Mesendoderm (in vitro differentiated cells): Measurements from ENCODE around the gene SP7.

ENCODE experiments used
- DNase-seq: peaks from one replicate; pipeline ENCODE4 v3.0.0; 2013
- H2AK5ac ChIP-seq: 2 replicates; pipeline ENCODE4 v1.6.1; 2013; ENCODE audit warnings: low read length, inconsistent platforms
- H2BK120ac ChIP-seq: 2 replicates; pipeline ENCODE4 v1.6.1; 2013; ENCODE audit warnings: low read depth, mild to moderate bottlenecking, low read length, moderate library complexity, mixed read lengths
- H2BK15ac ChIP-seq: replicated peaks from 2 replicates; pipeline ENCODE4 v1.6.1; 2013; ENCODE audit warnings: low read depth, mild to moderate bottlenecking, moderate library complexity
- H2BK5ac ChIP-seq: 2 replicates; pipeline ENCODE4 v1.6.1; 2013; ENCODE audit warnings: low read length, inconsistent platforms
- H3K18ac ChIP-seq: 2 replicates; pipeline ENCODE4 v1.6.1; 2013; ENCODE audit warnings: mild to moderate bottlenecking, low read length, mixed read lengths
- H3K23ac ChIP-seq: one replicate; pipeline ENCODE4 v1.6.1; 2013; ENCODE audit warnings: low read length
- H3K27ac ChIP-seq: 2 replicates; pipeline ENCODE4 v1.5.1; 2013; ENCODE audit warnings: low read depth, mild to moderate bottlenecking, inconsistent platforms, low read length, moderate library complexity
- H3K27me3 ChIP-seq: 2 replicates; pipeline ENCODE4 v1.6.1; 2013; ENCODE audit warnings: low read length, control low read depth, mild to moderate bottlenecking, inconsistent platforms; ENCODE audit not compliant: insufficient read depth, poor library complexity
- H3K36me3 ChIP-seq: 2 replicates; pipeline ENCODE4 v1.6.1; 2013; ENCODE audit warnings: low read length, inconsistent platforms; ENCODE audit not compliant: control insufficient read depth, insufficient read depth
- H3K4ac ChIP-seq: one replicate; pipeline ENCODE4 v1.6.1; 2013; ENCODE audit warnings: low read depth, mild to moderate bottlenecking, low read length, moderate library complexity
- H3K4me1 ChIP-seq: 2 replicates; pipeline ENCODE4 v1.6.1; 2013; ENCODE audit warnings: low read depth, low read length, inconsistent platforms; ENCODE audit not compliant: control insufficient read depth
- H3K4me2 ChIP-seq: 2 replicates; pipeline ENCODE4 v1.6.1; 2013; ENCODE audit warnings: low read length
- H3K4me3 ChIP-seq: 2 replicates; pipeline ENCODE4 v1.5.1; 2013; ENCODE audit warnings: mild to moderate bottlenecking, low read length
- H3K56ac ChIP-seq: one replicate; pipeline ENCODE4 v1.6.1; 2013; ENCODE audit warnings: low read length
- H3K79me1 ChIP-seq: 2 replicates; pipeline ENCODE4 v1.6.1; 2013; ENCODE audit warnings: low read length, inconsistent platforms
- H3K79me2 ChIP-seq: 2 replicates; pipeline ENCODE4 v1.6.1; 2013; ENCODE audit warnings: mild to moderate bottlenecking, low read length; ENCODE audit not compliant: control insufficient read depth, insufficient read depth
- H3K9ac ChIP-seq: 2 replicates; pipeline ENCODE4 v1.6.1; 2013; ENCODE audit warnings: low read length, inconsistent platforms
- H4K5ac ChIP-seq: one replicate; pipeline ENCODE4 v1.6.1; 2013; ENCODE audit warnings: low read length
- H4K8ac ChIP-seq: one replicate; pipeline ENCODE4 v1.6.1; 2013; ENCODE audit warnings: low read depth, mild to moderate bottlenecking, control low read depth, low read length, moderate library complexity
- WGBS: extraction: QIAGEN DNeasy Blood & Tissue Kit; methylation state at CpG from one replicate; pipeline ENCODE4 v1.1.7; 2013; ENCODE audit warnings: low lambda C conversion rate, missing lambda C conversion rate; ENCODE audit not compliant: insufficient coverage; ENCODE audit errors: extremely low coverage; 5-methylcytosine and 5-hydroxymethylcytosine counted together

Gene SP7

GRCh38 chr12:53353257-53353655 is 17.1 kb upstream of the SP7 start:
- no peaks in the 10 kb centered on the region for H3K4me1 ChIP-seq
- H3K56ac ChIP-seq, result no peak overlapping the region
- H4K5ac ChIP-seq, result no peak overlapping the region
- H3K79me2 ChIP-seq, result no peaks in the 10 kb centered on the region
- no peak overlapping the region for H2BK15ac ChIP-seq
- no peak overlapping the region for H4K8ac ChIP-seq
- H3K79me1 ChIP-seq, result no peaks in the 10 kb centered on the region
- H2BK120ac ChIP-seq, result no peak overlapping the region
- H3K4me2 ChIP-seq, result no peak overlapping the region
- H3K4ac ChIP-seq, result no peak overlapping the region
- no peak overlapping the region for H2BK5ac ChIP-seq
- no peak for DNase-seq
- no peak overlapping the region for H3K9ac ChIP-seq
- no peak overlapping the region for H3K23ac ChIP-seq
- H3K36me3 ChIP-seq, result no peaks in the 10 kb centered on the region
- no peak overlapping the region for H2AK5ac ChIP-seq
- WGBS, result no CpG with 5 or more reads among the region's 5 CpGs
- no peak overlapping the region for H3K4me3 ChIP-seq
- H3K27ac ChIP-seq, result no peak overlapping the region
- no peak overlapping the region for H3K18ac ChIP-seq
- H3K27me3 ChIP-seq, result no peaks in the 10 kb centered on the region

GRCh38 chr12:53352331-53353256 is 16.4 kb upstream of the SP7 start:
- H2BK5ac ChIP-seq, result no peak overlapping the region

GRCh38 chr12:53347905-53348304 is 11.8 kb upstream of the SP7 start:
- Histone ChIP-seq H2BK120ac (no peak overlapping the region), H3K27ac (no peak overlapping the region), H3K18ac (no peak overlapping the region), H2BK5ac (no peak overlapping the region), H4K5ac (no peak overlapping the region), H3K23ac (no peak overlapping the region), H3K4me2 (no peak overlapping the region), H2BK15ac (no peak overlapping the region), H3K4ac (no peak overlapping the region), H3K79me2 (no peaks in the 10 kb centered on the region), H3K9ac (no peak overlapping the region), H2AK5ac (no peak overlapping the region), H3K4me1 (peaks cover 11% of the 10 kb centered on the region), H3K4me3 (no peak overlapping the region), H4K8ac (no peak overlapping the region), H3K79me1 (no peaks in the 10 kb centered on the region), H3K27me3 (no peaks in the 10 kb centered on the region), H3K36me3 (no peaks in the 10 kb centered on the region), H3K56ac (no peak overlapping the region)
- DNase-seq, result no peak
- WGBS, result no CpG with 5 or more reads among the region's 4 CpGs

More at GRCh38 chr12:53352331-53353256, 16.4 kb upstream of the SP7 start:
- no peak overlapping the region for H3K23ac ChIP-seq
- no peaks in the 10 kb centered on the region for H3K4me1 ChIP-seq
- H2BK15ac ChIP-seq, result no peak overlapping the region
- no peak overlapping the region for H3K18ac ChIP-seq
- H3K36me3 ChIP-seq, result no peaks in the 10 kb centered on the region
- no peak overlapping the region for H3K9ac ChIP-seq
- no peak overlapping the region for H3K4me2 ChIP-seq
- H3K56ac ChIP-seq, result peak overlapping the region; percentile 12
- no peak overlapping the region for H3K4ac ChIP-seq
- H2BK120ac ChIP-seq, result no peak overlapping the region
- H3K27ac ChIP-seq, result no peak overlapping the region
- peak; percentile 94 for DNase-seq
- no peaks in the 10 kb centered on the region for H3K79me2 ChIP-seq
- no CpG with 5 or more reads among the region's 21 CpGs for WGBS
- H4K5ac ChIP-seq, result no peak overlapping the region
- H4K8ac ChIP-seq, result no peak overlapping the region
- no peak overlapping the region for H3K4me3 ChIP-seq
- no peaks in the 10 kb centered on the region for H3K79me1 ChIP-seq
- H2AK5ac ChIP-seq, result no peak overlapping the region
- H3K27me3 ChIP-seq, result no peaks in the 10 kb centered on the region

GRCh38 chr12:53346491-53346890 is 10.3 kb upstream of the SP7 start:
- no peak overlapping the region for H2BK15ac ChIP-seq
- H3K23ac ChIP-seq, result no peak overlapping the region
- H2BK120ac ChIP-seq, result no peak overlapping the region
- no peak overlapping the region for H4K5ac ChIP-seq
- H3K4ac ChIP-seq, result no peak overlapping the region
- no peaks in the 10 kb centered on the region for H3K79me2 ChIP-seq
- H3K27ac ChIP-seq, result no peak overlapping the region
- H3K36me3 ChIP-seq, result no peaks in the 10 kb centered on the region
- no peaks in the 10 kb centered on the region for H3K27me3 ChIP-seq
- H3K79me1 ChIP-seq, result no peaks in the 10 kb centered on the region
- H3K4me3 ChIP-seq, result no peak overlapping the region
- peaks cover 11% of the 10 kb centered on the region for H3K4me1 ChIP-seq
- no peak overlapping the region for H3K9ac ChIP-seq
- DNase-seq, result no peak
- H4K8ac ChIP-seq, result no peak overlapping the region
- peak overlapping the region; percentile 91 for H3K56ac ChIP-seq
- H3K4me2 ChIP-seq, result no peak overlapping the region
- WGBS, result no CpG with 5 or more reads among the region's 1 CpG
- H3K18ac ChIP-seq, result no peak overlapping the region
- peak overlapping the region; percentile 44 for H2BK5ac ChIP-seq
- no peak overlapping the region for H2AK5ac ChIP-seq

GRCh38 chr12:53345486-53346188 is 9.5 kb upstream of the SP7 start:
- H3K4ac ChIP-seq, result peak overlapping the region; percentile 39
- peak overlapping the region; percentile 21 for H4K5ac ChIP-seq
- H3K27me3 ChIP-seq, result no peaks in the 10 kb centered on the region
- H3K36me3 ChIP-seq, result no peaks in the 10 kb centered on the region
- peak overlapping the region; percentile 10 for H2BK120ac ChIP-seq
- peak overlapping the region; percentile 2 for H3K4me2 ChIP-seq
- H3K9ac ChIP-seq, result peak overlapping the region; percentile 83
- H3K56ac ChIP-seq, result peak overlapping the region; percentile 91
- no peak overlapping the region for H3K23ac ChIP-seq
- no peak overlapping the region for H2BK15ac ChIP-seq
- no peak overlapping the region for H2AK5ac ChIP-seq
- H2BK5ac ChIP-seq, result peak overlapping the region; percentile 44
- no peak overlapping the region for H3K18ac ChIP-seq
- peak; percentile 74 for DNase-seq
- no peak overlapping the region for H4K8ac ChIP-seq
- peak overlapping the region; percentile 51 for H3K27ac ChIP-seq
- H3K79me1 ChIP-seq, result no peaks in the 10 kb centered on the region
- no CpG with 5 or more reads among the region's 10 CpGs for WGBS
- no peak overlapping the region for H3K4me3 ChIP-seq
- no peaks in the 10 kb centered on the region for H3K79me2 ChIP-seq
- peaks cover 11% of the 10 kb centered on the region for H3K4me1 ChIP-seq
